CD4-positive, alpha-beta memory T cell (primary cell): Measurements from ENCODE around the gene WFIKKN1. TPM values are rescaled to one million over a fixed set of nuclear protein-coding genes. Genes with fewer than 3 reads are reported as not detected.

Experiments
- CTCF ChIA-PET: fragments of 350-600 bp; sonication (Branson Sonifier 250); formaldehyde crosslinking; loops from one replicate; lab custom pipeline; 2021; ENCODE audit warnings: inconsistent platforms; ENCODE audit not compliant: partially characterized antibody; lab: Charles Lee
- POLR2A ChIA-PET: fragments of 350-600 bp; sonication (Branson Sonifier 250); formaldehyde crosslinking; loops from one replicate; lab custom pipeline; 2021; ENCODE audit not compliant: partially characterized antibody; lab: Charles Lee
- DNase-seq, 5 donors: peaks; one replicate each; pipeline versions ENCODE4 v3.0.0 to v3.0.0-alpha.2; 2020 to 2022; ENCODE audit warnings: mixed read lengths in 1 of 5
- H3K27ac ChIP-seq: one replicate; pipeline ENCODE4 v1.7.0; 2013; ENCODE audit warnings: low read depth, low read length
- H3K27me3 ChIP-seq: 2 replicates; pipeline ENCODE4 v1.7.0; 2013; ENCODE audit warnings: mild to moderate bottlenecking, low read length, moderate library complexity; ENCODE audit not compliant: insufficient read depth
- H3K36me3 ChIP-seq: 2 replicates; pipeline ENCODE4 v1.7.0; 2013; ENCODE audit warnings: mild to moderate bottlenecking, low read length, moderate library complexity; ENCODE audit not compliant: insufficient read depth
- H3K4me1 ChIP-seq: 2 replicates; pipeline ENCODE4 v1.7.0; 2013; ENCODE audit warnings: mild to moderate bottlenecking, low read length, moderate library complexity; ENCODE audit not compliant: insufficient read depth
- H3K4me3 ChIP-seq, 2 donors: one replicate each; pipeline ENCODE4 v1.7.0; 2013; ENCODE audit warnings: low read length in 2 of 2, mild to moderate bottlenecking in 1 of 2
- H3K9me3 ChIP-seq, 2 donors: one replicate each; pipeline ENCODE4 v1.7.0; 2013; ENCODE audit warnings: low read length in 2 of 2, control low read depth in 1 of 2; ENCODE audit not compliant: control insufficient read depth in 1 of 2
- H3K27ac Mint-ChIP-seq, 7 donors: one replicate each; pipeline ENCODE4 v1.8.0; 2020 to 2021; ENCODE audit warnings: mixed read lengths in 7 of 7, mild to moderate bottlenecking in 6 of 7, inconsistent platforms in 3 of 7, moderate library complexity in 3 of 7
- H3K27me3 Mint-ChIP-seq, 2 donors: one replicate each; pipeline ENCODE4 v1.8.0; 2020 to 2021; ENCODE audit warnings: mixed read lengths in 2 of 2
- H3K36me3 Mint-ChIP-seq, 2 donors: one replicate each; pipeline ENCODE4 v1.8.0; 2020 to 2021; ENCODE audit warnings: mixed read lengths in 2 of 2, inconsistent platforms in 1 of 2, mild to moderate bottlenecking in 1 of 2
- H3K4me1 Mint-ChIP-seq, 4 donors: one replicate each; pipeline ENCODE4 v1.8.0; 2020 to 2021; ENCODE audit warnings: mixed read lengths in 4 of 4, mild to moderate bottlenecking in 1 of 4
- H3K4me3 Mint-ChIP-seq, 8 donors: one replicate each; pipeline ENCODE4 v1.8.0; 2020 to 2021; ENCODE audit warnings: mixed read lengths in 8 of 8, mild to moderate bottlenecking in 7 of 8, moderate library complexity in 6 of 8, inconsistent platforms in 3 of 8
- H3K9me3 Mint-ChIP-seq, 8 donors: one replicate each; pipeline ENCODE4 v1.8.0; 2020 to 2021; ENCODE audit warnings: mixed read lengths in 8 of 8, mild to moderate bottlenecking in 5 of 8, inconsistent platforms in 3 of 8, moderate library complexity in 1 of 8
- intact Hi-C: fragments of 100-400 bp; cut with micrococcal nuclease; formaldehyde crosslinking; loops from one replicate; pipeline ENCODE4 v1.15.1; 2023
- polyA plus RNA-seq, 2 donors: library from polyadenylated mRNA; unstranded; fragments of 300-500 nt; fragmentation: Illumina TruSeq; gene quantifications; one replicate each; pipeline ENCODE4 v1.2.3, GENCODE V29; 2021
- total RNA-seq, 2 experiments: library from RNA; stranded (reverse); gene quantifications; one replicate each; pipeline ENCODE4 v1.2.3, GENCODE V29; 2021

The WFIKKN1 gene
- total and polyA plus RNA-seq, 4 experiments from 2014 or later, result 0.09 to 0.86 (median 0.67) TPM; not detected in 1

DNA sequence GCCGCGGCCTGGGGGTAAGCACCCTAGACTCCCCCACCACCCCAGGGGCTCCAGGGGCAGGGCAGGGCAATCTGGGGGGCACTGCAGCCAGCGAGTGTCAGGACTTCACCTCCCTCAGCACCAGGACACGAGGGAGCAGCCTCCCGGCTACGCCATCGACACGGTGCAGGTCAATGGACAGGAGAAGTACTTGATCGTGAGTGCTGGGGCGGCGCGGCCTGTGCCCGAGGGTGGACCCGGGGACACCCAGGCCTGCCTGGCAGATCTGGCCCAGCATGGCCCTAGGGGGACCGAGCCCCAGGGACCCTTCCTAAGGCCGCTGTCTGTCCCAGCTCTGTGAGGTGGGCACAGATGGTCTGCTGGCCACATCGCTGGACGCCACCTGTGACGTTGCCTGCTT lies 41.6 kb downstream of the WFIKKN1 start:
- Histone ChIP-seq H3K27me3 (no peaks in the 10 kb centered on the region), H3K36me3 (peaks cover 25% of the 10 kb centered on the region), H3K27ac (no peak overlapping the region), H3K4me1 (peaks cover 25% of the 10 kb centered on the region), H3K4me3 (no peak overlapping the region), H3K9me3 (no peaks in the 10 kb centered on the region)
- CTCF ChIA-PET, result no interaction called here
- H3K36me3 Mint-ChIP-seq, result peaks cover 0 to 18% of the 10 kb centered on the region in 2 donors
- no peak overlapping the region for H3K27ac Mint-ChIP-seq
- intact Hi-C loops, result no loop called here
- no peaks in the 10 kb centered on the region for H3K9me3 Mint-ChIP-seq
- H3K4me1 Mint-ChIP-seq, result peaks cover 5 to 28% (median 15%) of the 10 kb centered on the region in 4 donors
- no peaks in the 10 kb centered on the region for H3K27me3 Mint-ChIP-seq
- no peak for DNase-seq
- no peak overlapping the region for H3K4me3 Mint-ChIP-seq
- POLR2A ChIA-PET, result interaction anchor here (1.1 to 5.3 kb wide), 4 partner anchors 8 to 23 kb away, joined by 3 to 22 read pairs (median 8); partner anchors contain the start of genes STUB1 and WDR24

DNA sequence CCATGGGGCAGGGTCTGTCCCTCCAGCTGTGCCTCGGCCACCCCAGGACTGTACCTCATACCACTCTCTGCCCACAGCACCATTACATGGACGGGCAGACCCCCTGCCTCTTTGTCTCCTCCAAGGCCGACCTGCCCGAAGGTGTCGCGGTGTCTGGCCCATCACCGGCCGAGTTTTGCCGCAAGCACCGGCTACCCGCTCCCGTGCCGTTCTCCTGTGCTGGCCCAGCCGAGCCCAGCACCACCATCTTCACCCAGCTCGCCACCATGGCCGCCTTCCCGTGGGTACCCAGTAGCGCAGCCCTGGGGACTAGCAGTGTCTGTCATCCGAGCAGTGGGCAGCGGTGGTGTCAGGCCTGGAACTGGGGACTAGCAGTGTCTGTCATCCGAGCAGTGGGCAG lies 42.1 kb downstream of the WFIKKN1 start:
- ChIA-PET POLR2A (interaction anchor here (1.0 to 5.3 kb wide), 2 partner anchors 14 to 22 kb away, joined by 3 to 22 read pairs; no protein-coding TSS in a partner anchor), CTCF (no interaction called here)
- DNase-seq, result no peak
- H3K9me3 ChIP-seq, result no peaks in the 10 kb centered on the region
- H3K27me3 ChIP-seq, result no peaks in the 10 kb centered on the region
- H3K36me3 ChIP-seq, result peaks cover 25% of the 10 kb centered on the region
- H3K4me1 Mint-ChIP-seq, result peaks cover 2 to 23% (median 13%) of the 10 kb centered on the region in 4 donors
- intact Hi-C loops, result no loop called here
- no peak overlapping the region for H3K27ac ChIP-seq
- peak overlapping the region in 1 of 7 donors; percentile 42 for H3K27ac Mint-ChIP-seq
- no peaks in the 10 kb centered on the region for H3K27me3 Mint-ChIP-seq
- H3K4me3 Mint-ChIP-seq, result no peak overlapping the region
- H3K4me3 ChIP-seq, result no peak overlapping the region
- H3K4me1 ChIP-seq, result peaks cover 20% of the 10 kb centered on the region
- no peaks in the 10 kb centered on the region for H3K9me3 Mint-ChIP-seq
- peaks cover 0 to 18% of the 10 kb centered on the region in 2 donors for H3K36me3 Mint-ChIP-seq

- intact Hi-C loops, result no loop called here
Observed at GRCh38 chr16:673399-673991, 42.7 kb downstream of the WFIKKN1 start.

DNA sequence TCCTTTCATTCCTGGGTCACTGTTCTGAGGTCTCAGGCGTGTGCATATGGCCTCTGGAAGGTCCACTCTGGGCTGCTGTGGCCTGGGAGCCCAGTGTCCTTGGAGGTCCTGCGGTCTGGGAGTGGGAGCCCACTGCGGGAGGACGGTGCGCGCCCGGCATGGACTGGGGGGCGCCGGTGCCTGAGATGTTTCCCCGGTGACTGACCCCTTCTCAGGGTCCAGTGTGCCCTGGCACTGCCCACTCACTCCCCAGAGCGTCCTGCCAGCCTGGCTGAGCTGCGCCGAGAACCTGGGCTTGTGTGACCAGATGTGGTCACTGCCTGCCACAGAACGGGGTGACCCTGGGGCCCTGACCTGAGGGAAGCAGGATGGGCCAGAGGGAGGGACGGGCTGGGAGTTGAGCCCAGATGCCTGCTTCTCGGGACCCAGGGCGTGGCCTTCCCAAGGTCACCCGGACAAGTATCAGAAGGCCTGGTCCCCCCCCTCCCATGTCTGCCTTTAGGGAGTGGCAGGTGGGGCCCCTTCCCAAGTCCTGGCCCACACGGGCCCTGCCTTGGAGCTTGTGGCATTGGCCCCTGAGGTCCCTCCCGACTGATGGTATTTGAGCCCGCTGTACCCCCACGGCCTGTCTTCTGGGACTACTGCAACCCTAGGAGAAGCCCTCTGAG lies 43.6 kb downstream of the WFIKKN1 start:
- no peak for DNase-seq
- ChIA-PET CTCF (no interaction called here), POLR2A (interaction anchor here (1.0 to 5.3 kb wide), 4 partner anchors 10 to 32 kb away, joined by 5 to 22 read pairs (median 16); partner anchors contain the start of genes JMJD8, MCRIP2 and WDR24)
- H3K27ac Mint-ChIP-seq, result peak overlapping the region in 2 of 7 donors; percentile 21 to 47
- peaks cover 4 to 25% (median 15%) of the 10 kb centered on the region in 4 donors for H3K4me1 Mint-ChIP-seq
- intact Hi-C loops, result no loop called here
- H3K36me3 Mint-ChIP-seq, result peaks cover 0 to 18% of the 10 kb centered on the region in 2 donors
- H3K27me3 Mint-ChIP-seq, result no peaks in the 10 kb centered on the region
- Histone ChIP-seq H3K9me3 (no peaks in the 10 kb centered on the region), H3K27ac (no peak overlapping the region), H3K4me3 (no peak overlapping the region), H3K27me3 (no peaks in the 10 kb centered on the region), H3K4me1 (peaks cover 19% of the 10 kb centered on the region), H3K36me3 (peaks cover 25% of the 10 kb centered on the region)
- no peaks in the 10 kb centered on the region for H3K9me3 Mint-ChIP-seq
- peak overlapping the region in 1 of 8 donors; percentile 64 for H3K4me3 Mint-ChIP-seq

More at GRCh38 chr16:673399-673991, 42.7 kb downstream of the WFIKKN1 start:
- DNase-seq, result no peak
- Histone ChIP-seq H3K27me3 (no peaks in the 10 kb centered on the region), H3K27ac (no peak overlapping the region), H3K9me3 (no peaks in the 10 kb centered on the region), H3K4me3 (no peak overlapping the region), H3K36me3 (peaks cover 25% of the 10 kb centered on the region), H3K4me1 (peaks cover 20% of the 10 kb centered on the region)
- Mint-ChIP-seq H3K4me1 (peaks cover 2 to 23% (median 13%) of the 10 kb centered on the region in 4 donors), H3K27me3 (no peaks in the 10 kb centered on the region), H3K27ac (peak overlapping the region in 1 of 7 donors; percentile 10), H3K4me3 (no peak overlapping the region), H3K36me3 (peaks cover 0 to 18% of the 10 kb centered on the region in 2 donors), H3K9me3 (no peaks in the 10 kb centered on the region)
- CTCF ChIA-PET, result no interaction called here
- POLR2A ChIA-PET, result interaction anchor here (0.9 to 5.3 kb wide), 3 partner anchors 11 to 22 kb away, joined by 3 to 22 read pairs (median 5); partner anchors contain the start of gene JMJD8

GRCh38 chr16:674968-675883 lies 44.4 kb downstream of the WFIKKN1 start, which contains the start of gene RHBDL1:
RHBDL1 (plus strand) TSS chr16:675671; CDS start chr16:675791, 120 bp downstream.
- no peak for DNase-seq
- peaks cover 19% of the 10 kb centered on the region for H3K4me1 ChIP-seq
- Mint-ChIP-seq H3K4me3 (peak within 1 kb of the TSS in 5 of 8 donors; percentile 29 to 72 (median 48)), H3K27me3 (no peaks in the 10 kb centered on the region), H3K9me3 (no peaks in the 10 kb centered on the region), H3K27ac (peak within 1 kb of the TSS in 2 of 7 donors; percentile 42 to 88), H3K4me1 (peaks cover 5 to 30% (median 18%) of the 10 kb centered on the region in 4 donors), H3K36me3 (peaks cover 0 to 13% of the 10 kb centered on the region in 2 donors)
- H3K9me3 ChIP-seq, result no peaks in the 10 kb centered on the region
- peak within 1 kb of the TSS in 1 of 2 donors; percentile 24 for H3K4me3 ChIP-seq
- ChIA-PET POLR2A (interaction anchor here (0.9 to 5.3 kb wide), 8 partner anchors 9 to 50 kb away, joined by 3 to 22 read pairs (median 4); partner anchors contain the start of genes ANTKMT, JMJD8, MCRIP2 and WDR24), CTCF (interaction anchor here (1.6 kb wide), 1 partner anchor 37 kb away, joined by 5 read pairs; no protein-coding TSS in a partner anchor)
- no peak within 1 kb of the TSS for H3K27ac ChIP-seq
- H3K36me3 ChIP-seq, result peaks cover 18% of the 10 kb centered on the region
- intact Hi-C loops, result no loop called here
- no peaks in the 10 kb centered on the region for H3K27me3 ChIP-seq

GRCh38 chr16:675884-676564 lies 45.2 kb downstream of the WFIKKN1 start:
- no peaks in the 10 kb centered on the region for H3K27me3 ChIP-seq
- ChIA-PET POLR2A (interaction anchor here (0.9 to 5.3 kb wide), 9 partner anchors 8 to 49 kb away, joined by 3 to 22 read pairs (median 4); partner anchors contain the start of genes ANTKMT, JMJD8, RHOT2 and WDR24), CTCF (interaction anchor here (1.0 to 1.6 kb wide), 3 partner anchors 9 to 36 kb away, joined by 3 to 5 read pairs (median 4); partner anchors contain the start of gene WDR24)
- H3K27me3 Mint-ChIP-seq, result no peaks in the 10 kb centered on the region
- H3K27ac ChIP-seq, result no peak overlapping the region
- peaks cover 5 to 32% (median 19%) of the 10 kb centered on the region in 4 donors for H3K4me1 Mint-ChIP-seq
- H3K36me3 Mint-ChIP-seq, result peaks cover 0 to 14% of the 10 kb centered on the region in 2 donors
- H3K4me1 ChIP-seq, result peaks cover 22% of the 10 kb centered on the region
- intact Hi-C loops, result no loop called here
- no peaks in the 10 kb centered on the region for H3K9me3 ChIP-seq
- H3K9me3 Mint-ChIP-seq, result no peaks in the 10 kb centered on the region
- no peak for DNase-seq
- H3K36me3 ChIP-seq, result peaks cover 12% of the 10 kb centered on the region
- peak overlapping the region in 1 of 8 donors; percentile 25 for H3K4me3 Mint-ChIP-seq
- H3K27ac Mint-ChIP-seq, result no peak overlapping the region
- no peak overlapping the region for H3K4me3 ChIP-seq
